Thymus (tissue), 14 donors: ENCODE results near the gene MMP24OS. TPM values are rescaled to one million over a fixed set of nuclear protein-coding genes. Genes with fewer than 3 reads are reported as not detected.
A peak's percentile ranks its signal among the peaks of the same experiment; 100 is the strongest.

ENCODE experiments used
- DNase-seq, 9 donors: peaks; one replicate each; pipeline ENCODE4 v3.0.0-alpha.2; 2013; ENCODE audit warnings: low spot score in 9 of 9, low read depth in 6 of 9, missing footprints in 1 of 9
- H3K27ac ChIP-seq, 2 donors: one replicate each; pipeline ENCODE4 v1.5.1; 2013; ENCODE audit warnings: control low read depth in 1 of 2, low read depth in 1 of 2, low read length in 1 of 2, mild to moderate bottlenecking in 1 of 2, moderate library complexity in 1 of 2
- H3K27me3 ChIP-seq, 2 donors: one replicate each; pipeline ENCODE4 v1.5.1; 2013; ENCODE audit warnings: low read length in 1 of 2; ENCODE audit not compliant: control insufficient read depth in 2 of 2, insufficient read depth in 1 of 2
- H3K36me3 ChIP-seq, 2 donors: one replicate each; pipeline ENCODE4 v1.5.1; 2013; ENCODE audit warnings: low read length in 1 of 2, mild to moderate bottlenecking in 1 of 2, moderate library complexity in 1 of 2; ENCODE audit not compliant: control insufficient read depth in 2 of 2, insufficient read depth in 2 of 2
- H3K4me1 ChIP-seq, 2 donors: one replicate each; pipeline ENCODE4 v1.5.1; 2013; ENCODE audit warnings: low read length in 2 of 2; ENCODE audit not compliant: control insufficient read depth in 2 of 2, insufficient read depth in 2 of 2
- H3K4me3 ChIP-seq, 2 donors: one replicate each; pipeline ENCODE4 v1.5.1; 2013; ENCODE audit warnings: low read length in 2 of 2, control low read depth in 1 of 2, mild to moderate bottlenecking in 1 of 2
- H3K9me3 ChIP-seq, 2 donors: one replicate each; pipeline ENCODE4 v1.5.1; 2013; ENCODE audit warnings: low read length in 1 of 2, mild to moderate bottlenecking in 1 of 2; ENCODE audit not compliant: control insufficient read depth in 2 of 2, insufficient read depth in 1 of 2
- WGBS: extraction: QIAGEN DNeasy Blood & Tissue Kit; methylation state at CpG from one replicate; pipeline ENCODE4 v1.1.7; 2013; 5-methylcytosine and 5-hydroxymethylcytosine counted together
- long read RNA-seq, 10 donors: transcript quantifications; one replicate each; lab custom pipeline, GENCODE V29; 2026
- polyA plus RNA-seq: library from polyadenylated mRNA; stranded (reverse); fragments of 200-250 nt; gene quantifications from one replicate; pipeline ENCODE4 v1.2.3, GENCODE V29; 2013
- total RNA-seq: library from RNA; stranded (reverse); fragments of 120-200 nt; gene quantifications from one replicate; pipeline ENCODE4 v1.2.4, GENCODE V29; 2013
- donor health status: healthy.

Gene MMP24OS
- total RNA-seq (14.3 TPM), polyA plus RNA-seq (32.0 TPM)
- long read RNA-seq, donor 1, result 0 reads
- long read RNA-seq, donor 2, transcript MMP24OS-201 (2 exons, 867 nt), result major isoform, 17 of 37 reads
- long read RNA-seq, donor 2, transcript MMP24OS-209 (2 exons, 712 nt), result minor isoform, 11 of 37 reads
- long read RNA-seq, donor 2, partial matches to known transcripts, result 5 of 37 reads
- long read RNA-seq, donor 2, other reads (novel, unspliced or antisense), result 0 of 37 reads
- long read RNA-seq, donor 3, transcript MMP24OS-201 (2 exons, 867 nt), result major isoform, 10 of 16 reads
- long read RNA-seq, donor 3, partial matches to known transcripts, result 0 of 16 reads
- long read RNA-seq, donor 3, other reads (novel, unspliced or antisense), result 0 of 16 reads
- long read RNA-seq, donor 4, partial matches to known transcripts, result 0 of 6 reads
- long read RNA-seq, donor 4, other reads (novel, unspliced or antisense), result 0 of 6 reads
- long read RNA-seq, donor 5, transcript MMP24OS-201 (2 exons, 867 nt), result major isoform, 14 of 32 reads
- long read RNA-seq, donor 5, transcript MMP24OS-209 (2 exons, 712 nt), result major isoform, 14 of 32 reads
- long read RNA-seq, donor 5, partial matches to known transcripts, result 0 of 32 reads
- long read RNA-seq, donor 5, other reads (novel, unspliced or antisense), result 0 of 32 reads
- long read RNA-seq, donor 6, transcript MMP24OS-209 (2 exons, 712 nt), result minor isoform, 5 of 19 reads
- long read RNA-seq, donor 6, transcript MMP24OS-201 (2 exons, 867 nt), result major isoform, 10 of 19 reads
- long read RNA-seq, donor 6, partial matches to known transcripts, result 0 of 19 reads
- long read RNA-seq, donor 6, other reads (novel, unspliced or antisense), result 0 of 19 reads
- long read RNA-seq, donor 7, transcript MMP24OS-209 (2 exons, 712 nt), result minor isoform, 8 of 23 reads
- long read RNA-seq, donor 7, transcript MMP24OS-201 (2 exons, 867 nt), result major isoform, 14 of 23 reads
- long read RNA-seq, donor 7, partial matches to known transcripts, result 0 of 23 reads
- long read RNA-seq, donor 7, other reads (novel, unspliced or antisense), result 0 of 23 reads
- long read RNA-seq, donor 8, transcript MMP24OS-209 (2 exons, 712 nt), result major isoform, 5 of 9 reads
- long read RNA-seq, donor 8, partial matches to known transcripts, result 0 of 9 reads
- long read RNA-seq, donor 8, other reads (novel, unspliced or antisense), result 0 of 9 reads
- long read RNA-seq, donor 9, transcript MMP24OS-209 (2 exons, 712 nt), result minor isoform, 5 of 16 reads
- long read RNA-seq, donor 9, transcript MMP24OS-201 (2 exons, 867 nt), result major isoform, 8 of 16 reads
- long read RNA-seq, donor 9, partial matches to known transcripts, result 0 of 16 reads
- long read RNA-seq, donor 9, other reads (novel, unspliced or antisense), result 0 of 16 reads
- long read RNA-seq, donor 10, transcript MMP24OS-209 (2 exons, 712 nt), result minor isoform, 7 of 22 reads
- long read RNA-seq, donor 10, transcript MMP24OS-201 (2 exons, 867 nt), result major isoform, 12 of 22 reads
- long read RNA-seq, donor 10, partial matches to known transcripts, result 0 of 22 reads
- long read RNA-seq, donor 10, other reads (novel, unspliced or antisense), result 0 of 22 reads

DNA sequence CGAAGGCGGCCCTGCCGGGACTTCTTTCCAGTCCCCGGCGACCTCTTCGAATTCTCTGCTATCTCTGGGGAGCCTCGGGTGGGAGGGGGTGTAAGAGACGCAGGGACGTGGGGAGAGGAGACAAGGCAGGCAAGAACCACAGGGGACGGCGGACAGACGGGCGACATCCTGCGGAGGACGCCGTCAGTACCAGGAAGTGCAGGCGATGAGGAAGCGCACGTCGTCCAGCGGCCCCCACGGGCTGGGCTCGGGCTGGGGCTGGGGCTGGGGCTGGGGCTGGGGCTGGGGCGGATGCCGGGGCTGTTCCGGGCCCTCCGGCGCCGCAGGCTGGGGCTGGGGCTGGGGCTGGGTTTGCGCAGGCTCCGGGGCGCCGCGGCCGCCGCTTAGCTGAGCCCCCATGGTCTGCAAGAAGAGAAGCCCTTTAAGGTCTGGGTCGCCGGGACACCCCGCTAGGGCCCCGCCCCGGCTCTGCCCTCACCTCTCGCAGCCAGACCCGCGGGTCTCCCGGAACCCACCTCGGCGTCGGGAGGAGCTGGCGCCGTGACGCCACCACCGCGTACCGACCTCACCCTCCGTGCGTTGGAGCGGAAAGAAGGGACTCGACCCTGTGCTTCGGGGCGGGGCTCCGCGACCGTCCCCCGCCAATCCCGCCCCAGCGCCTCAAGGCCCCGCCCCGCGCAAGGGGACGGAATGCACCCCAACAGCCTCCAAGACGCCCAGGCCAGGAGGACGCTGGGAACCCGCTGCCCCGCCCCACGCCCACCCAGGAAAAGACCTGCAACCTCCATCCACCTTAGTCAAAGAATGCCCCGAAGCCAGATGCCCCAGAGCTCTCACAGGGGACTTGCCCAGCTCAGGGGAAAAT is at the start of gene MMP24OS:
Gene MMP24OS, minus strand, starts transcription at position 592 of the 865 bp plus-strand sequence. Its CDS starts 193 bp downstream, at position 399.
- no peaks in the 10 kb centered on the region for H3K9me3 ChIP-seq
- H3K4me1 ChIP-seq, result peaks cover 4 to 12% of the 10 kb centered on the region in 2 donors
- peak; percentile 60 to 92 (median 81) for DNase-seq
- H3K4me3 ChIP-seq, result peak within 1 kb of the TSS; percentile 71 to 83
- H3K27me3 ChIP-seq, result no peaks in the 10 kb centered on the region
- peaks cover 40% of the 10 kb centered on the region in 2 donors for H3K36me3 ChIP-seq
- WGBS, result 1% methylated on average over 76 of the region's 76 CpGs
- peak within 1 kb of the TSS; percentile 91 to 96 for H3K27ac ChIP-seq

DNA sequence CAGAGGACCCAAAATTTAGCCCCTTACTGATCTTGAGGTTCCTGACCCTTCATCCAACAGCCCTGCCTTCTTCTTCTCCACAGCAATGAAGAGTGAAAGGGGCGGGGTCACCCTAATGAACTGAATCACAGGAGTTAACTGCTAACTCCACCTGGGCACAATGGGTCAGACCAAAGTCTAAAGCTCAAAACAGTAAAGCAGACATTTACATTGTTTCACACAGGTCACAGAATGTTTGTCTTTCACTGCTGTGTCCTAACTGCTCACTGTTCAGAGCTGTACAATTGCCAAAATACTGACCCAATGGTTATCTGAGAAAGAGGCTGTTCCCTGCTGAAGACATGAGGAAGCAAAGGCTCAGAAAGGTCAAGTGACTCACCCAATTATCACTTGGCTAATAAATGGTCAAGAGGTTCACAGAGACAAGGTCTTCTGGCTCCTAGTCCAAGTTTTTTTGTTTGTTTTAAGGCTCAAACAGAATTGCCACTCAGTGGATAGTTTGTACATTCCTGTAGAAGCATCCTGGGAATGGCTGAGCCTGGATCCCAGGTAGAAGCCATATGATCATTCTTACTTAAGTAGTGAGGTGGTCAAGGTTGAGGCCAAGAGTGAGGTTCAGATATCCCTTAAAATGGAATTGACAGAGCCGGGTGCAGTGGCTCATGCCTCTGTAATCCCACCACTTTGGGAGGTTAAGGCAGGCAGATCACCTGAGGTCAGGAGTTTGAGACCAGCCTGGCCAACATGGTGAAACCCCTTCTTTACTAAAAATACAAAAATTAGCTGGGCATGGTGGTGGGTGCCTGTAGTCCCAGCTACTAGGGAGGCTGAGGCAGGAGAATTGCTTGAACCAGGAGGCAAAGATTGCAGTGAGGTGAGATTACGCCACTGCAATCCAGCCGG is 49.4 kb upstream of the MMP24OS start:
- Histone ChIP-seq H3K9me3 (no peaks in the 10 kb centered on the region), H3K36me3 (peaks cover 0 to 3% of the 10 kb centered on the region in 2 donors), H3K27me3 (no peaks in the 10 kb centered on the region), H3K27ac (no peak overlapping the region), H3K4me1 (no peaks in the 10 kb centered on the region), H3K4me3 (no peak overlapping the region)
- WGBS, result 98% methylated on average over 4 of the region's 4 CpGs
- DNase-seq, result no peak

DNA sequence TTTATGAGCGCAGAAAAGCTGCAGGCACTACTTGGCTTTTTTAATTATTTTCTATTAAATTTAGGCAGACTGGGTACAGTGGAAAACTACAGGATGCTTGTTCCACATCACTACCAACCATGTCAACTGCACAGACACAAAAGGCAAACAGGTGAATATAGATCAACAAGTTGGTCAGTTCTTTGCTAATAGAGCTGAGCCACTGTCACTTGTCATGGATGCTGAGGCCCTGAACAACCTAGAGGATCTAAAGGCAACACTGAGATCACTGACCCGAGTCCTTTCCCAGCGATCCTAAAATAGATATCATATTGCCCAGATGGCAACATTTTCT is 48.8 kb upstream of the MMP24OS start:
- Histone ChIP-seq H3K9me3 (no peaks in the 10 kb centered on the region), H3K4me3 (no peak overlapping the region), H3K27ac (no peak overlapping the region), H3K36me3 (peaks cover 0 to 3% of the 10 kb centered on the region in 2 donors), H3K27me3 (no peaks in the 10 kb centered on the region), H3K4me1 (no peaks in the 10 kb centered on the region)
- DNase-seq, result no peak
- 95% methylated on average over 3 of the region's 3 CpGs for WGBS

DNA sequence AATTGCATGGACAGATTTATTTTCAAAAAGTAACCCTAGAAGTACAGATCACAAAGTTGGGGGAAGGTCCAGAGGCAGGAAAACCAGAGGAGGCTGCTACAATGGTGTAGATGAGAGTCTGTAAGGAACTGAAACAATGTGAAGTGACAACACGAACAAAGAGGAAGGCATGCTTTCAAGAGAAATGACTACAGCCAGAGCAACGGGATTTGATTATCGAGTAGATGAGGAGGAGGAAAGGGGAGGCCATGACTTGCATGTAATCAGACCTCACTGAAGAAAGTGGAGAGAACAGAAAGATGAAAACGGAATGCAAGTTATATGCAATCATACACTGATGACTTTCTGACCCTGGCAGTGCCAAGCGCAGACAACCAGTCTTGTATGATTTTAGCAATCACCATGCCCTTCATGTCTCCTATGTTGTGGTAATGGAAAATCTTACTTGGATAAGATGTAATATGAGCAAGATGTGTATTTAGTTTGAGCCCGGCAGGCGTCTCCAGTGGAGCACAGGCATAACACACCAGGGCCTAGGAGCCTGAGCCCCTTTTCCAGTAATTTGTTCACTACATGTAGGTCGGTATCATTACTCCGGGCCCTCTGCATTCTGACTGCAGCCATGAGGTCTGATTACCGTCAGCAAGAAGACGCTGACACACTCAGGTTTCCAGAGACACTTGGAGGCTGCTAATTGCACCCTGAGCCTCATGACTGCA is 48.3 kb upstream of the MMP24OS start:
- Histone ChIP-seq H3K9me3 (no peaks in the 10 kb centered on the region), H3K4me3 (no peak overlapping the region), H3K36me3 (peaks cover 0 to 3% of the 10 kb centered on the region in 2 donors), H3K27ac (no peak overlapping the region), H3K27me3 (no peaks in the 10 kb centered on the region), H3K4me1 (no peaks in the 10 kb centered on the region)
- WGBS, result 94% methylated on average over 11 of the region's 11 CpGs
- no peak for DNase-seq

DNA sequence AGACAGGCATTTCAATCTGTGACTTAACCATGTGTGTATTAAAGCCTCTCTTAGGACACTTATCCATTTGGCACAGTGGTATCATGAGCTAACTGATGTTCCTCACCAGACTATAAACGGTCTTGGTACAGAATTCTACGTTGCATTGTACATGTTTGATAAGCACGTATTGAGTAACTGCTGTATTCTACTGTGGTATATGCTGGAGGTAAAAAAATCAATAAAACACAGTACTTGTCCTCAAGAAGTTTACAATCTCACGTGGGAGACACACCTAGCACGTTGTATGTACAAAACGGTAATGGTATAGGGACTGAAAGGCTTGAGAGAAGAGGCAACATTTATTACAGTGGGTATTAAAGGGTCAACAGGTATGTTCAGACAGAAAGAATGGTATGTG is 47.5 kb upstream of the MMP24OS start:
- Histone ChIP-seq H3K4me3 (no peak overlapping the region), H3K9me3 (no peaks in the 10 kb centered on the region), H3K36me3 (peaks cover 0 to 3% of the 10 kb centered on the region in 2 donors), H3K27ac (no peak overlapping the region), H3K27me3 (no peaks in the 10 kb centered on the region), H3K4me1 (no peaks in the 10 kb centered on the region)
- WGBS, result 92% methylated on average over 6 of the region's 6 CpGs
- DNase-seq, result no peak

DNA sequence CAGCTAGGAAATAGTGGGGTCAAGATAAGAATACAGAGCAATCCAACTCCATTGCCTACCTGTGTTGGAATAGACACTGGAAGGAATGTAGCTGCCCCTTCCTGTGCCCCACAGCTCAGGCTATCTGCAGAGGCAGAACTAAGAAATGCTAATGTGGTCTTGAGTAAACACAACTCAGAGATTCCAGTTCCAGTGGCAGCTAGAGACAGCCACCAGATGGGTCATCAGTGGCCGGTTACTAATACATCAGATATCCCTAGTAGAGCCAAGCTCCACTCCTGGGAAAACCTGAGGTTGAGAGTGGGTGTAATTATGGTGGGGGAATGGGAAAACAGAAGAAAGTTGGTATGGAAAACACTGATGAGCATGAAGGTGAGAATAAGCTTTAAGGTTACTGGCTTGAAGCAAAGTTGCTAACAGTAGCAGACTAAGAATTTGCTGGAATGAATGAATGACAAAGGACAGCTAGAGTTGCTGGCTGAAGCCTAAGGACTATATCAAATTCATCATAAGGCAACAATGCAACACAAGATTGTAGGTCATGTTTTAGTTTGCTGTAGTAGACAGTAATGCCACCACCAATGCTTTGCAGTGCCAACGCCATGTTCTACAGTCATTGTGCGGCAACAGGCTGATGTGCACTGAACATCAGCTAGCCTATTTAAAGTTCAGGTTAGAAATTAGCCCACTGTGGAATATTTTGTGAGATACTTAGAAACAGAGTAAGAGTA is 42.6 kb upstream of the MMP24OS start:
- DNase-seq, result no peak

DNA sequence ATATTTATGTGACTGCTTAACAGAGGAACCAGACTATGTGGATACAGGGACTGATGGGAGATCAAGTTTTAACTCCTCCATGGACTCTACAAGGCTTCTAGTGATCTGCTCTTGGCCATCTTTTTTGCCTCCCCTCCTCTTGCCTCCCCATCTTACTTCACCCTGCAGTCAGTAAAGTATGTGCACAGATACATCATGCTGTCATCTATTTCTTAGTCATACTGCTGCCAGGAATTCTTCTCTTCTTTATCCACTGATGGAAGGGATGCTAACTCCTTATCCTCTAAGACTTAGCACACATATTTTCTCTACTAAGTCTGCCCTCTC is 41.9 kb upstream of the MMP24OS start:
- no peak overlapping the region for H3K4me3 ChIP-seq
- H3K36me3 ChIP-seq, result peaks cover 3 to 4% of the 10 kb centered on the region in 2 donors
- no peak overlapping the region for H3K27ac ChIP-seq
- H3K9me3 ChIP-seq, result no peaks in the 10 kb centered on the region
- peaks cover 0 to 6% of the 10 kb centered on the region in 2 donors for H3K4me1 ChIP-seq
- DNase-seq, result no peak
- no peaks in the 10 kb centered on the region for H3K27me3 ChIP-seq

More for the DNA sequence above, 42.6 kb upstream of the MMP24OS start:
- Histone ChIP-seq H3K4me3 (no peak overlapping the region), H3K27ac (no peak overlapping the region), H3K36me3 (peaks cover 3 to 4% of the 10 kb centered on the region in 2 donors), H3K9me3 (no peaks in the 10 kb centered on the region), H3K4me1 (peaks cover 0 to 2% of the 10 kb centered on the region in 2 donors), H3K27me3 (no peaks in the 10 kb centered on the region)
- over 99% methylated on average over 3 of the region's 3 CpGs for WGBS
